Esophagus muscularis mucosa (tissue), 4 donors: ENCODE measurements around the gene VIL1. TPM values are rescaled to one million over a fixed set of nuclear protein-coding genes. Genes with fewer than 3 reads are reported as not detected.
A peak's percentile ranks its signal among the peaks of the same experiment; 100 is the strongest.

Source experiments
- DNase-seq: peaks from one replicate; pipeline ENCODE4 v3.0.0-alpha.2; 2017; ENCODE audit errors: extremely low spot score
- H3K27ac ChIP-seq, 4 donors: fragments of 200-600 bp; sonication (generic); replicated peaks in 1 of 4; 1 replicate in 3 of 4; 2 replicates in 1 of 4; pipeline ENCODE4 v1.5.1; 2016 to 2019; ENCODE audit warnings: mild to moderate bottlenecking in 1 of 4
- H3K27me3 ChIP-seq, 4 donors: fragments of 200-600 bp; sonication (generic); one replicate each; pipeline versions ENCODE4 v1.5.1 to v1.6.0; 2016 to 2019
- H3K36me3 ChIP-seq, 4 donors: fragments of 200-600 bp; sonication (generic); one replicate each; pipeline ENCODE4 v1.5.1; 2016 to 2019
- H3K4me1 ChIP-seq, 4 donors: fragments of 200-600 bp; sonication (generic); one replicate each; pipeline ENCODE4 v1.5.1; 2016 to 2019
- H3K4me3 ChIP-seq, 4 donors: fragments of 200-600 bp; sonication (generic); 1 replicate in 2 of 4; 2 replicates in 2 of 4; pipeline ENCODE4 v1.5.1; 2016 to 2019; ENCODE audit warnings: mild to moderate bottlenecking in 4 of 4, moderate library complexity in 1 of 4
- H3K9me3 ChIP-seq, 4 donors: fragments of 200-600 bp; sonication (generic); 1 replicate in 3 of 4; 2 replicates in 1 of 4; pipeline ENCODE4 v1.5.1; 2016 to 2019
- CTCF ChIP-seq, 3 experiments: fragments of 200-600 bp in 2 of 3; fragments of 450-650 bp in 1 of 3; sonication (generic) in 2 of 3; IDR thresholded peaks; one replicate each; pipeline ENCODE4 v1.5.1; 2017 to 2019; ENCODE audit warnings: antibody characterized with exemption in 3 of 3, mild to moderate bottlenecking in 2 of 3, moderate library complexity in 1 of 3
- EP300 ChIP-seq: sonication (generic); formaldehyde crosslinking; IDR thresholded peaks from one replicate; pipeline ENCODE4 v1.6.1; 2017; ENCODE audit warnings: antibody characterized with exemption
- POLR2A ChIP-seq: fragments of 450-650 bp; IDR thresholded peaks from one replicate; pipeline ENCODE4 v1.6.1; 2017; ENCODE audit warnings: antibody characterized with exemption, moderate library complexity, mild to moderate bottlenecking, low read depth
- POLR2AphosphoS5 ChIP-seq, 2 donors: sonication (generic); formaldehyde crosslinking; IDR thresholded peaks; one replicate each; pipeline ENCODE4 v1.6.1; 2017; ENCODE audit warnings: antibody characterized with exemption in 2 of 2
- WGBS: methylation state at CpG from one replicate; pipeline ENCODE4 v1.1.5; 2018; 5-methylcytosine and 5-hydroxymethylcytosine counted together
- intact Hi-C: fragments of 100-400 bp; cut with DNase I; formaldehyde crosslinking; loops from one replicate; pipeline ENCODE4 v1.15.1; 2023
- total RNA-seq, 4 donors: library from RNA; depleted of rRNA; stranded (reverse); fragments of >200 nt; gene quantifications; one replicate each; pipeline versions ENCODE4 v1.1.0 to v1.2.1, GENCODE V29; 2016

VIL1 gene
- total RNA-seq, 4 donors from 2014 or later: 0.86 TPM; not detected in 3

GRCh38 chr2:218458598-218458997 lies 39.7 kb downstream of the VIL1 start:
- no peaks in the 10 kb centered on the region for H3K9me3 ChIP-seq
- no peak overlapping the region for H3K4me3 ChIP-seq
- DNase-seq: peak; percentile 1
- no peaks in the 10 kb centered on the region for H3K27me3 ChIP-seq
- intact Hi-C loops: no loop called here
- no peak overlapping the region for H3K27ac ChIP-seq
- 74% methylated on average over 1 of the region's 1 CpG for WGBS
- TF ChIP-seq EP300 (no peak), POLR2AphosphoS5 (IDR thresholded peaks at IDR 0.05) (no peak), POLR2A (no peak), CTCF (IDR thresholded peaks at IDR 0.05) (no peak)
- H3K4me1 ChIP-seq: no peaks in the 10 kb centered on the region
- peaks cover 28 to 80% (median 61%) of the 10 kb centered on the region in 4 donors for H3K36me3 ChIP-seq

GRCh38 chr2:218465987-218466633 lies 47.2 kb downstream of the VIL1 start:
- Histone ChIP-seq H3K27ac (no peak overlapping the region), H3K4me3 (no peak overlapping the region), H3K9me3 (no peaks in the 10 kb centered on the region), H3K36me3 (peaks cover 0 to 56% (median 37%) of the 10 kb centered on the region in 4 donors), H3K27me3 (no peaks in the 10 kb centered on the region), H3K4me1 (peaks cover 0 to 6% (median 2%) of the 10 kb centered on the region in 4 donors)
- DNase-seq: peak; percentile 2
- intact Hi-C loops: loop anchor here (5.0 kb wide), 2 partner anchors 59 to 164 kb away; no protein-coding TSS in a partner anchor
- 33% methylated on average over 3 of the region's 3 CpGs for WGBS
- TF ChIP-seq POLR2A (no peak), CTCF (IDR thresholded peaks at IDR 0.05) (peak; percentile 48 to 54 (median 51))

- Histone ChIP-seq H3K27ac (peak overlapping the region in 1 of 4 donors; percentile 3), H3K4me1 (peaks cover 0 to 8% (median 3%) of the 10 kb centered on the region in 4 donors), H3K9me3 (no peaks in the 10 kb centered on the region), H3K27me3 (no peaks in the 10 kb centered on the region), H3K36me3 (peaks cover 0 to 47% (median 25%) of the 10 kb centered on the region in 4 donors), H3K4me3 (no peak overlapping the region)
- DNase-seq: peak; percentile 86
- no peak for TF ChIP-seq POLR2A
- TF ChIP-seq CTCF (IDR thresholded peaks at IDR 0.05): no peak
- no peak for TF ChIP-seq EP300
- TF ChIP-seq POLR2AphosphoS5 (IDR thresholded peaks at IDR 0.05): no peak
- intact Hi-C loops: loop anchor here (10.0 kb wide), 1 partner anchor 286 kb away; no protein-coding TSS in a partner anchor
- WGBS: 7% methylated on average over 1 of the region's 1 CpG
Observed at GRCh38 chr2:218470448-218470847, 51.5 kb downstream of the VIL1 start.

GRCh38 chr2:218471036-218471435 lies 52.1 kb downstream of the VIL1 start:
- H3K9me3 ChIP-seq: no peaks in the 10 kb centered on the region
- H3K27me3 ChIP-seq: no peaks in the 10 kb centered on the region
- no peak overlapping the region for H3K4me3 ChIP-seq
- WGBS: 89% methylated on average over 2 of the region's 2 CpGs
- H3K27ac ChIP-seq: no peak overlapping the region
- TF ChIP-seq POLR2A: no peak
- no peak for TF ChIP-seq EP300
- no peak for TF ChIP-seq POLR2AphosphoS5 (IDR thresholded peaks at IDR 0.05)
- TF ChIP-seq CTCF (IDR thresholded peaks at IDR 0.05): no peak
- intact Hi-C loops: loop anchor here (10.0 kb wide), 1 partner anchor 286 kb away; no protein-coding TSS in a partner anchor
- peaks cover 0 to 51% (median 24%) of the 10 kb centered on the region in 4 donors for H3K36me3 ChIP-seq
- DNase-seq: no peak
- peaks cover 0 to 11% (median 4%) of the 10 kb centered on the region in 4 donors for H3K4me1 ChIP-seq
